ENCODE results near the gene GNAO1.

Gene GNAO1

DNA sequence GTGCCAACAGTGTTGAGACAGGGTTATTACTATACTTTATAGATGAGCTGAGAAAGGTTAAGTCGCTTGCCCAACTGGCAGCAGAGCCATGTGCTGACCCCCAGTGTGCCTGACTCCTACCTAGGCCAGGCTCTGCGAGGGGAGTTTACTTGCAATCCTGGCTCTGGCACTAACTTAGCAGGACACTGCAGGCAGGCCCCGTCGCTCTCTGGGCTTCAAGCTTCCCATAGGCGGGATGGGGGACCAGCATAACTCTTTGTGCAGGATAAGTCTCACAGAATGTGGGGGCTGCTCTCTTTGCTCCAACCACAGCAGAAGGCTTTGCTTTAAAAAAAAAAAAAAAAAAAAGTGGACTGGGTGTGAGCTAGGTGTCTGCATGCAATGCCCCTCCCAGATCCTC, 102.7 kb downstream of the GNAO1 start:
- DNase-seq (ENCODE audit: low read depth): no peak

DNA sequence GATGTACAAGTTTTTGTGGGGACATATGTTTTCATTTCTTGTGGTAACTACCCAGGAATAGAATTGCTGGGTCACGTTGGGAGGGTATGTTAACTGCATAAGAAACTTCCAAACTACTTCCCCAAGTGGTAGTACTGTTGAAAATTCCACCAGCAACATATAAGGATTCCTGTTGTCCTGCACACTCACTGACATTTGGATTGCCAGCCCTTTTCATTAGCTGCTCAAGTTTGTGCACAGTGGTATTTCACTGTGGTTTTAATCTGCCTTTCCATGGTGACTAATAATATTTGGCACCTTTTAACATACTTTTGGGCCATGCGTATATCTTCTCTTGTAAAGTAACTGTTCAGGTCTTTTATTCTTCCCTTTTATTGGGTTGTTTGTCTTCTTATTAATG, 103.3 kb downstream of the GNAO1 start:
- DNase-seq (ENCODE audit: low read depth): peak; percentile 26

DNA sequence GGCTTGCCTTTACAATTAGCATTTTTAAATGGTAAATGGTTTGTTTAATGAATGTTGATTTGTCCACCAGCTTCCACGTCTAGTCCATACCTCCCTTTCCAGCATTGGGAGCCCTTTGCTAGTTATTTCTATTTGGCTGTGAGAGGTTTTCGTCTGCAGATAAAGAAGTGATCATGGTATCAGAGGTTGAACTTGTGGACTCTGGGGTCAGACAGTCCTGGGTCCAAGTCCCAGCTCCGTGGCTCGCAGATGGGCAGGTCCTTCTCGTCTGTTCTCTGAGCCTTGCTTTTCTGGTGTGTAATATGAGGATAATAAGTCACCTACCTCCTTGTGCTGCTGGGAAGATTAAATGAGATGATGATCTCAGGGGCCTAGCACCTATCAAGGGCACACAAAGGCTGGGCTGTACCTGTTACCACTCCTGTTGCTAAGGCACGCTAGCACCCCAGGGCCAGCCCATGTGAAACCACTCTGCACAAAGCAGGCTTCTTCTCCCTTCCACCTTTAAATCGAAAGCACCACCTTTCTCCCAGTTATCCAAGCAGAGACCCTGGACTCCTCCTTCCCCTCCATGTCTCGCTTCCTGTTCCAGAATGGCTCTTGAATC, 103.9 kb downstream of the GNAO1 start:
- no peak for DNase-seq (ENCODE audit: low read depth)

DNA sequence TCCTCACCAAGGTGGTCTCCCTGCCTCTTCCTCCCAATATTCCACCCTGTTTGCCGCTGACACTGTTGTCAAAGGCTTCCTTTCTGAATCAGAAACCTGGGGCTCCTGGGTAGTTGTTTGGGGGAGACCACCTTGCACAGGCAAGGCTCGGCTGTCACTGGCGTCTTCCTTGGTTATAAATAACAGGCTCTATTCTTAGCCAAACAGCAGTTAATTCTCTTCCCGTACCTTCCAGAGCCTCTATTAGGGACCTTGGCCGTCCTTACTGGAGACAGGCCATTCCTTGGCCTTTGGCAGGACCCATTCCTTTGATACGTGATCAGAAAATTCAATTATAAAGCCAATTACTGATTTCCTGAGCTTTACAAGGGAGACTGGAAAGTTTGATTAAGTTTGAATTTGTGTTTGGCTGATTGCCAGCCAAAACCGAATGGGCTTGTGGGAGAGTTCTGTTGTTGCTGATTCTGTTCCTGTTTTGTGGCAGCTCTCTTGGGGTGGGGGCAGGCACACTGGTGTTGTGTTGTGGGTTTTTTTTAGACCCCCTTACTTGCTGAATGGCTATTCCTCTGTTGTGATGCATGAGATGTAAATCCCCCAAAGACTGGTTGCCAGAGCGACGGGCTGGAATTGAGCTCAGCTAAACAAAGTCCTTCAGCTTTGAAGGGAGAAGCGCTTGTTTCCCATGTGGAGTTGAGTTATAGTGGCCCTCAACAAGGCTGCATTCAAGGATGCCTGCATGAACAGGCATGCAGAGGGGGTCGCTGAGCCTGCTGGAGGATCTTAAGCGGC, 104.6 kb downstream of the GNAO1 start:
- DNase-seq (ENCODE audit: low read depth): no peak

DNA sequence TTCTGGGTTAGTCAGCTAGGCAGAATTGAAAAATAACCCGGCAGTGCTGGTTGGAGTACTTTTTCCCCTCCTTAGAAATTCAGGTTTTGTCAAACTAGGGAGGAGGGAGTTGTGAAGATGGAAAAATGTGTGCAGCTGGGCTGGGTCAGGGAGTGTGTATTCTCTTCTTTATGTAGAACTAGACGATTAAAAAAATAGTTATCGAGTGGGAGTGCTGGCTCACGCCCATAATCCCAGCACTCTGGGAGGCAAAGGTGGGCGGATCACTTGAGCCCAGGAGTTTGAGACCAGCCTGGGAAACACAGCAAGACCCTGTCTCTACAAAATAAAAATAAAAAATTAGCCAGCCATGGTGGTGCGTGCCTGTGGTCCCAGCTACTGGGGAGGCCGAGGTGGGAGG, 106.4 kb downstream of the GNAO1 start:
- no peak for DNase-seq (ENCODE audit: low read depth)

DNA sequence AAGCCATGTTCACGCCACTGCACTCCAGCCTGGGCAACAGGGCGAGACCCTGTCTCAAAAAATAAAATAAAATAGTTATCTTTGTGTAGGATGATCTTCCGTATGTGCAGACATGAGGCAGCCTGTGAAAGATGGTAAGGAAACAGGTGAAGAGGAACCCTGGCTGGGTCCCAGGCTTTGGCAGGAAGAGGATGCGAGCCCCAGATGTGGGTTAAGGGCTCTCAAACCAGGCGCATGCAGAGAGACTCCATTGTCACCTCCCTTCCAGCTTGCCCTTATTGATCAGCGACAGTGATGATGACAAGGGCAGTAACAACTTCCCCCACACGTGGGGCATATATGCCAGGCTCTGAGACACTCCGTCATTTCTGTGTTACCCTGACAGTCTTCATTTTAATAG, 106.8 kb downstream of the GNAO1 start:
- DNase-seq (ENCODE audit: low read depth): no peak

DNA sequence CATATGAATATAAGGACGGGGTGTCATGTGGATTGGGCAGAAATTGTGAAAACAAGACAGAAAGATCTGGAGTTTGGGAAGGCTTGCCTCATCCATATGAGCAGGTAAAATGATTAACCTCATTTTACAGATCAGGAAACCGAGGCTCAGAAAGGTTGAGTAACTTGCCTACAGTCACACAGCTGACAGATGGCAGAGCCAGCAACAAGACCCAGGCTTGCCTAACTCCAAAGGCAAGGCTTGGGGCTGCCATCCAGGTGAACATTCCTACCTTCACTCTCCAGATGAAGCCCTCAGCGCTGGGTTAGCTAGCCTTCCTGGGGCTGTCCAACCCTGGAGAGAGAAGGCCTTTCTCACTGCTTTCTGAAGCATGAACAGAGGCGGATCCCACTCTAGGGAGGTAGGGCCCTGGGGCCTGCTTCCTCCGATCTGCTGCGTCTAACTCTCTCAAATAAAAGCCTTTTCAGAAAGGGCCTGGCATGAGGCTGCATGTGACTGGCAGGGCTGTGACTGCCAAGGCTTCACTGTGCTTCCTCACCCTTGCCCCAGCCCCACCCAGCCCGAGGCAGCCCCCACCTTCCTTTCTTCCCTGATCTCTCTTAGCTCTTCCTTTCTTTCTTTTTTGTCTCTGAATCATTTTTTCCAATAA, 107.8 kb downstream of the GNAO1 start:
- no peak for DNase-seq (ENCODE audit: low read depth)

DNA sequence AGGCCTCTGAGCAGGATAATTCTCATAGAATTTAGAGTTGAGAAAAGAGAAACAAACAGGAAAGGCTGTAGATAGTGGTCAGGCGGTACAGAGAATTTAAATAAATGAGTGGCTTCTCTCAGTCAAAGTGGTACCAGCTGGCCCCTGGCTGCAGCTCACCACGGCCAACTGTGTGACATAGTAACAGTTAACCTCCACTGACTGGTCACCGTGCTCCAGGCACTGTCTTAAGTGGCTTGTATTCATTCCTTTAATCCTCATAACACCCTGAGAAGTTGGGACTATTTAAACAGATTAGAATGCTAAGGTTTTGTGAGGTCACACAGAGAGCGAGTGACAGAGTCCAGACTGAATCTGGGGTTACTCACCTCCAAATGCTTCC, 108.9 kb downstream of the GNAO1 start:
- DNase-seq (ENCODE audit: low read depth): no peak

DNA sequence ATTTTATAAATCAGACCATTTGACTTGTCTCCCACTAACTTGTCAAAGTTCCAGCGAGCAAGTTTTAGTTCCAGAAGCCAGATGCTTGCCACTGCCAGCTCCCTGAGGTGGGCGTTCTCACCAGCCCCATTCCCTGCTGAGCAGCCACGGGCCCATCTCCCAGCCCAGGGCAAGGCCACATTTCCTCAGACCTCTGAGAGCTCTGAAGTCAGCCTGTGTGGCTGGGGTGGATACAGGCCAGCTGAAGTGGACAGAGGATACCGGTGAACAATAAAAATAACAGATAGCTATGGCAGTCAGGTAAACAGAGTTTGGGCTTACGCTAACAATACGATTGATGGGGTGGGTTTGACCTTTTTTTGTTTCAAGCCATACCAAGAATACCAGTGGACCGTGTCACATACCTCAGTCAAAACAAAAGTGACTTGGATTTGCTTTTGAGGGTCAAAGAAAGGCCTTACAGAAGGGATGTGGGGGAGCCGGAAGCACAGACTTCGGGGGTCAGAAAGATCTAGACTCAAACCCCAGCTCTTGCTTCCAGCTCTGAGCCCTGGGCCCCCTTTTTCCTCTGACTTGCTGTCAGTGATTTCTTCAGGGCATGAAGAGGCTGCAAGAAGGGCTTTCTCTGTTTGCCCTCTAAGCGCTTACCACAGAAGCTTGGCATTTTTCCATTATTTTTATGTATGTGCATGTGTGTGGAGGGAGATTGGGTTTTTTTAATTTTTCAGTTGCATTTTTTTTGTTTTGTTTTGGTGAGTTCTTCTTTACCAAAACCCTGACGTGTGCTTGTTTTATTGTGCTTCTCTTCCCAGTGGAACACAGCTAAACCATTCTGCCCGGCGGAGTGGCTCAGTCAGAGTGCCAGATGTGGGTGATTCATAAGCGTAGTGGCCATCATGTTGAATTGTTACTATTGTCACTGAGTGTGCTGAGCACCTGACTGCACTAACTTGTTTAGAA, 109.9 kb downstream of the GNAO1 start:
- no peak for DNase-seq (ENCODE audit: low read depth)

DNA sequence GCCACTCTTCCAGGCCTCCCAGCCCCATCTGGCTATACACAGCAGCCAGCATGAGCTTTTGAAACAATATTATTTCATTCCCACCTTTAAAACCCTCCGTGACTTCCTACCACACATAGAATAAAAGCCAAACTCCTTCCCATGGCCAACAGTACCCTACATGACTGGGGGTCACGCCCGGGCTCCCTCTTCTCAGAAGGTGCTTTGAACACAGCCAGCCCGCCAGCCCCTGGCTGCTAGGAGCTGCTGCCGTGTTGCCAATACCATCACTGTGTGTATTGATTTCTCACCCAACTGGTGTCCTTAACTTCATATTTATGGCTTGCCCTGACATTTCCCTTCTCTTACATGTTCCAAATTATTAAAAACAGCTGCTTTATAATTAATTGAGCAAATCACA, 111.2 kb downstream of the GNAO1 start:
- DNase-seq (ENCODE audit: low read depth): no peak

DNA sequence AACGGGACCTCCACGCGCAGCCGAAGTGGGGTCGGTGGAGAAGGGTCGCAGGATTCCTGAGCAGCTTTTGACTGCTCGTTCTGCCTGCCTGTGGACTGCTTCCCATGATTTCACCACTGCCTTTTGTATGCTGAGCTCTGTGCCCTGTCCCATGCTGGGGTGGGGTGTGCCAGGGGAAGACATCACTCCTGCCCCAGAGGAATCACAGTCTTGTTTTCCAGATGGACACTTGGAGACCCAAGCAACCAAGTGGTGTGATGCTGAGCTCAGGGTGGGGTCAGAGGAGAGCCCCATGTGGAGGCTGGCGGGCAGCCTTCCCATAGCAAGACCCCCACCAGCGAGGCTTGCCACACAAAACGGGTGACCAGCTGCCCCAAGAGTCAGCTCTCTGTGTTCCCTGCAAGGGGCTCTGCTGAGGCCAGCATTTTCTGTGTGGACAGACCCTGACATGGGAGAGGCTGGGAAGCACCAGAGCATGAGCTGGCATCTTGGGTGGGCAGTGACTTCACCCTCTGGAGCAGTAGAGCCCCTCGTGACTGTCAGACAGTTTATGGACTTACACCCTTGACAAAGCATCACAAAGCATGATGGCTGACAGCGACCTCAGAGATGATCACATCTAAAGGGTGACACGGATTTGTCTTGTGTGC, 111.9 kb downstream of the GNAO1 start:
- DNase-seq (ENCODE audit: low read depth): no peak

DNA sequence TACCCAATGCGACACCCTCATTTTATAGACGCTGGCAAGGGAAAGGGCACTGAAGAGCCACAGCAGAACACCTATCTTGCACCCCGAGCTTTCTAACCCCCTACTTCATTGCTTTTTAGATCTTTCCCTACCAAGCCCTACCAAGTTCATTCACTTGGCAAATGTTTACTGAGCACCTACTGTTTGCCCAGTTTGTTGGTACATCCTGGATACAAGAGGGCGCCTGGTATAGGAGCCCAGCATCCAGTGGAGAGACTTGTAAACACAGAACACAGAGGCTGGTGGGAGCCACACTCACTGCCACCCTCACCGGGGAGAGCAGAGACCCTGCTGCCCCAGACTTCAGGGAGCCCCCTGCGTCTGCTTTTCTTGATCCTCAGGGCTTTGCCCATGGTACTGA, 112.6 kb downstream of the GNAO1 start:
- DNase-seq (ENCODE audit: low read depth): no peak

DNA sequence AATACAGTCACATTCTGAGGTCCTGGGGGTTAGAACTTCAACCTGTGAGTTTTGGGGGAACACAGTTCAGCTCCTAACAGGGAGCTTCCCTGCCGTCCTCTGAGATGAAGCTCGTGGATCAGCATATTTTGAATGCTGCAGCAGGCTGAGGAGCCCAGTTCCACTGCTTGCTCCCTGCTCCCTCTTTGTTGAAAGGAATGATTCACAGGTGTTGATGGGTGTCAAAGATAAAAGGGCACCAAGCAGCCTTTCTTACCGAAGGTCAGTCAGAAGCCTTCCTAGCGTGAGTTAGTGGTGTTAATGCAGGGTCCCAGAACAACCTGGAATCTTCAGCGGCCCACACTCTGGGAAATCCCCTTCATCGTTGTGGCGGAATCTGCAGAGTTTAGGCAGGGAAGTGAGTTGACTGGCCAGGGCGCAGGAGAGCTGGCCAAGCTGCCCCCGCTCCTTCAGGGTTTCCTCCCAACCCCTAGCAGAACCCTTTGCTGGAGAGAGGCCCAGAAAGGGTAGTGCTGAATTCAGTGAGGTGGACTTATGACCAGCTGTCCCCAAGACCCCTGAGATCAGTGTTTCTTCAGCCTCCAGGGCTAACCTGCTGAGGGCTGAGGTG, 114.8 kb downstream of the GNAO1 start:
- DNase-seq (ENCODE audit: low read depth): no peak

DNA sequence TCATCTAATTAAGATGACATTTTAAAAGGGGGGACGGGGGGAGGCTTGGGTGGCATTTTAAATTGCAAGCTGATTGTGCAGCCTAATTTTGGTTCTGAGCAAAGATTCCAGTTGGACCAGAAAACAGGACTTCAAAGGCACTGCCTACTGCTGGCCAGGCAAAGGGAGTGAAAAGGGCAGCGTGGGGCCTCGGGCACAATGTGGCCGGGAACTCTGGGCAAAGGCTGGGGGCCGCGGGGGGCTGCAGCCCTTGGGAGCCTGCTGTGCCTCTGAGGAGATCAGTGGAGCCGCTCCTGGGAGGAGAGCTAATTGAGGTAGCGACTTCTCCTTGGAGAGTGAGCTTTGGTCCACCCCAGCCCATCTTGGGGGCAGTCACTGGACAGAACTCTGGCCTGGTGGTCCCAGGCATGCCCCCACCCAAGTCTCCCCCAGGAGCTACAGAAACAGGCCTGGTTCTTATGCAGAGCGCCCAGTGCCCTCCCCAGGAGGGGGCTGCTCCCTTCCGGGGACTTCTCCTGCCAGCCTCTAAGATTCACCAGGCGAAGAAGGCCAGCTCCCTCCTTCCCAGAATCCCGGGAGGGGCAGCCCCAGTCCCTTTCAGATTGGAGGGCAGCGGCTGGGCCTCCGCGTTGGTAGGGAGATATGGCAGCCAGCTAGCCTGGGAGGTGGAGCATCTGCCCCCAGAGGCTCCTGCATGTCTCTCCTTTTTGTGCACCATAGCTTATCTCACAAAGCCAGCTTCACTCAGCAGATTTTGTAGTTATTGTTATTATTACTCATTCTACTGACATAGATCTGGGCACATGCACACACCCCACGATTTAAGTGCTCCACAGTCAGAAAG, 115.6 kb downstream of the GNAO1 start:
- no peak for DNase-seq (ENCODE audit: low read depth)

DNA sequence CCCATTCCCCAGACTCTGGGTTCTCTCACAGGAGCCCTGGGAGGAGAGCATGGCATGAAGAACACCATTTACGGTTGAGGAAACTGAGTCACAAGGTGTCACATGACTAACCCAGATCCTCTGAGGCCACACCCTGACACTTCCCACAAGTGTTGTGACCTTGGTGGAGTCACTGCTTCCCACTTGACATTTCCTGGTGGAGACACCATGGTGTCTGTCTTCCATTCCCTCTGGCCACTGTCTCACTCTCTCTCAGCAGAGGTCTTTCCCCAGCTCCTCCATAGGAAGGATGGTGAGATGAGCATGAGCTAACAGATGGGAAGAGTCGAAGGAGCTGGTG, 116.2 kb downstream of the GNAO1 start:
- DNase-seq (ENCODE audit: low read depth): no peak

DNA sequence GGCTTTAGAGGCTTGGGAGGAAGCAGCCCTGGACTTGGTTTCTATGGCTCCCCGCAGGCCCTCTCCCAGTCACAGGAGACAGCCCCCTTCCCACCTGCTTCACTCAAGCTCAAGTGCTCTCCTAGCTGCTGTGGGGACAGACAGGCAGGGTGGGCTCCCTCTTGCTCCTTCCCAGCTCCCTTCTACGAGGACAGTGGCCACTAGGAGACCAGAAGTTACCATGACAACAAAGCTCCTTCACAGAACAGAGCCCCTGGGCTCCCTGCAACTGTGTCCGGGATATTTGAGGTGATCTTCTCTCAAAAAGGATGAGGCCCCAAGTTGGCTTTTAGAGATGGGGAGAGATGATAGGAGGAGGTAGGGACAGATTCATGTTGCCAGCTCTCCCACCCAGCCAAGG, 117.7 kb downstream of the GNAO1 start:
- no peak for DNase-seq (ENCODE audit: low read depth)

DNA sequence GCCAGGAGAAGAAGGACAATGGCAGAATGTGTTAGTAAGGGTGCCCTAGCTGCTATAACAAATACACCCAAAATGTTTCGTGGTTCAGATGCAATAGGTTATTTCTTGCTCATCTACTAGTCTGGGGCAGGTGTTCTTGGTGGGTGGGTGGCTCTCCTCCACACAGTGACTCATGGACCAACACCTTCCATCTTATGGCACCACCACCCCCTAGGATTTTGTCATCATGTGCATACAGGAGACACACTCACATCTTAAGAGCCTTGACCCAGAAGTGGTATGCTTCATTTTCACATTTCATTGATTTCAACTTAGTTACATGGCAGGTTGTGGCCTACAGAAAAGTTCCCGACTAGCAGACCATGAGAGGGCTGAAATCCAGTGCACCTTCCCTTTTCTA, 119.4 kb downstream of the GNAO1 start:
- DNase-seq (ENCODE audit: low read depth): no peak

DNA sequence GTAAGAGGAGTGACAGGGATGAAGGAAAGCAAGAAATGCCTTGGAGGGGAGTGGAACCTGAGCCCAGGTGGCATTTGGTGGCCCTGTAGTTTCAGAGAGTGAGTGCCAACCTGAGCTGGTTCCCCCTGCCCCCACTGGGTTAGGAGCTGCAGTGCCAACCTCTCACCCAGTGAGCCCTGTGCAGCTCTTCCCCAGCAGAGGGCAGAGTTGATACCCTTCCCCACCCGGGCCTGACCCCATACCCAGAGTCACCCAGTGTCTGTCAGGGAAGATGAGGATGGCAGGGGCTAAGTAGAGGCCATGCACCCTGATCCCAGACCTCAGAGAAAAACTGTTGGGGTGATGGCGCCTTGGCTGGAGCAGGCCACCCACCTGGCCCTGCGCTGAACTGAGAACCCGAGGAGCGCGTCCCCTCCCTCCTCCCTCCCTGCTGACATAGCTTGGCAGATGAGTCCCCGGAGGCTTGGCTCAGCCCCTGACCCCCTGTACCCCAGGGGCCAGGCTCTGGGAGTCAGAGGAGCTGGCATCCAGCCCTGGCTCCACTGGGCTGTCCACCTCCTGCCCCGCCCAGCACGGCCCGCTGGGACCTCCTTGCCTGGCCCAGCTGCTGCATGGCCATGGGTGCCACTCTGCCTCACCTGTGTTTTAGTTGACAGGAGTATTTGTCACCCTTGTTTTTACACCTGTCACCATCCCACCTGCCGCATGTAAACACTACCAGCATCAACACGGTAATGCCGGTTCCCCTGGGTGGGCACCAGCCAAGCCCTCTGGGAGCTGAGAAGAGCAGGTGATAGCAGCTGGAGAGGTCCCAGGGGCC, 120.1 kb downstream of the GNAO1 start:
- DNase-seq (ENCODE audit: low read depth): no peak

DNA sequence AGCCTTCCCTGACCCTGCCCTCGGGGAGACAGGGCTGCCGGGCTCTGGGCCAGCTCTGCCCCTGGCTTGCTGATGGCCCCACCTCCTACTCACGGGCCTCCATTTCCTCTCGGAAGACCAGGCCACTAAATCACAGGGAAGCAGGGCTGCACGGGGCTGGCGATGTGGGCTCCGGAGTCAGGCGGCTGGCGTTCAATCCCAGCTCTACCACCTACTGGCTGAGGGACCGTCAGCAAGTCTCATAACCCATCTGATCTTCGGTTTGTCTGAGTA, 120.7 kb downstream of the GNAO1 start:
- no peak for DNase-seq (ENCODE audit: low read depth)

DNA sequence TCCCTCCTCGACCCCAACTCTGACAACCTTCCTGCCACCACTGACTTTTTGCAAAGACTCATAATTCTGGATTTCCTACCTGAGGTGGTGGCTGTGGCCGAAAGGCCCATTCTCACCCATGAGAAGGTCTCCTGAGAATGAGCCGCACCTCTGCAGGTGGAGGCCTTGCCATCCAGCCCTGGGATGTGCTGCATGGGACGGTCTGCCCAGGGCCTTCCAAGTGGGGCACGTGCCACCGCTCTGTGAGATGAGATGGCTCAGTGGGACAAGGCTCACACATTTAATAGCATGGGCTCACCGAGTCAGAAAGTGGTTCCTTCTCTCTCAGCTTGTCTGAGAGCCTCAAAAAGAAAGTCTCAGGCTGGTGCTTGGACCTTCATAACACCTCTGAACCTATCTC, 121.3 kb downstream of the GNAO1 start:
- DNase-seq (ENCODE audit: low read depth): no peak
